H1 (cell line): ENCODE results near the gene PANX3. TPM values are rescaled to one million over a fixed set of nuclear protein-coding genes. Genes with fewer than 3 reads are reported as not detected.

Experiments used
- ATF2 ChIP-seq: IDR thresholded peaks from 2 replicates; pipeline ENCODE4 v1.6.1; 2012; ENCODE audit warnings: low read length, inconsistent platforms
- BCL11A ChIP-seq, 2 experiments: IDR thresholded peaks; one replicate each; pipeline ENCODE4 v1.6.1; 2011; ENCODE audit warnings: low read depth in 2 of 2, low read length in 2 of 2, mild to moderate bottlenecking in 2 of 2
- CBX5 ChIP-seq: fragments of 300-800, 300-1000 bp; sonication (generic); IDR thresholded peaks from 2 replicates; pipeline ENCODE4 v1.7.1; 2016; ENCODE audit warnings: antibody characterized with exemption, low read length, low read depth
- CHD7 ChIP-seq: fragments of 300-600 bp; sonication (generic); IDR thresholded peaks from 2 replicates; pipeline ENCODE4 v1.7.1; 2012; ENCODE audit warnings: low read length, moderate library complexity, mild to moderate bottlenecking, inconsistent platforms; ENCODE audit not compliant: insufficient replicate concordance
- HDAC6 ChIP-seq: IDR thresholded peaks from one replicate; pipeline ENCODE4 v1.7.1; 2012; ENCODE audit warnings: low read depth, mild to moderate bottlenecking, inconsistent platforms, low read length, moderate library complexity
- NRF1 ChIP-seq: IDR thresholded peaks from 2 replicates; pipeline ENCODE4 v1.6.1; 2011; ENCODE audit warnings: mild to moderate bottlenecking, low read depth, low read length, improper control_type of control experiment
- RNF2 ChIP-seq: fragments of 200-900, 300-1000 bp; sonication (generic); IDR thresholded peaks from 2 replicates; pipeline ENCODE4 v1.7.1; 2016; ENCODE audit warnings: borderline replicate concordance, low read depth, mild to moderate bottlenecking, antibody characterized with exemption, low read length; ENCODE audit not compliant: poor library complexity, severe bottlenecking; ENCODE audit errors: missing control alignments
- SAP30 ChIP-seq: fragments of 300-600 bp; sonication (generic); IDR thresholded peaks from 2 replicates; pipeline ENCODE4 v1.7.1; 2012; ENCODE audit warnings: low read length, moderate library complexity, mild to moderate bottlenecking, inconsistent platforms; ENCODE audit not compliant: insufficient read depth, insufficient replicate concordance
- SIX5 ChIP-seq: IDR thresholded peaks from 2 replicates; pipeline ENCODE4 v1.6.1; 2011; ENCODE audit warnings: mild to moderate bottlenecking, low read depth, low read length
- SP1 ChIP-seq: IDR thresholded peaks from 2 replicates; pipeline ENCODE4 v1.6.1; 2011; ENCODE audit warnings: low read depth, low read length
- polyA plus RNA-seq, 7 experiments: library from polyadenylated mRNA; depleted of rRNA in 3 of 7; stranded (reverse) in 5 of 7; unstranded in 2 of 7; fragments of >200 nt in 5 of 7; fragments of 200-250 nt in 2 of 7; gene quantifications; 1 replicate in 5 of 7; 2 replicates in 1 of 7; 4 replicates in 1 of 7; pipeline versions ENCODE4 v1.2.1 to v1.2.3, GENCODE V29; 2011 to 2013; ENCODE audit warnings: missing spikeins in 2 of 7, mixed read lengths in 2 of 7
- total RNA-seq: library from RNA; stranded (reverse); fragmentation: NEBNext Ultra II Directional; extraction: Animal tissue kit (Norgen Biotek cat#: 25700); gene quantifications from 2 replicates; pipeline ENCODE4 v1.2.1, GENCODE V29; 2021

The PANX3 gene
- total and polyA plus RNA-seq, 2 of the 8 experiments (the other 6 are each of a cell fraction or from before 2014, with no cell fraction given), result not detected

- TF ChIP-seq CHD7 (no peak), SIX5 (no peak), ATF2 (no peak), SAP30 (no peak), SP1 (no peak), RNF2 (no peak), BCL11A (IDR thresholded peaks at IDR 0.05; ENCODE audit: low read depth in 2 of 2, low read length in 2 of 2) (no peak), NRF1 (no peak), HDAC6 (no peak), CBX5 (no peak)
Observed at GRCh38 chr11:124667601-124668000, 56.4 kb downstream of the PANX3 start (continued).
